H1 (cell line): Measurements from ENCODE around the gene B4GALT7. TPM values are rescaled to one million over a fixed set of nuclear protein-coding genes. Genes with fewer than 3 reads are reported as not detected.

Source experiments
- EGR1 ChIP-seq: IDR thresholded peaks from 2 replicates; pipeline ENCODE4 v1.6.1; 2011; ENCODE audit warnings: low read depth, low read length, borderline replicate concordance
- EZH2 ChIP-seq: fragments of 200-600 bp; sonication (generic); IDR thresholded peaks from 2 replicates; pipeline ENCODE4 v1.7.1; 2012; ENCODE audit warnings: low read depth, mild to moderate bottlenecking, moderate library complexity, low read length, inconsistent platforms; ENCODE audit not compliant: severe bottlenecking
- KDM5A ChIP-seq: fragments of 200-600 bp; IDR thresholded peaks from 2 replicates; pipeline ENCODE4 v1.7.1; 2012; ENCODE audit warnings: mild to moderate bottlenecking, low read length, inconsistent platforms, mixed read lengths
- MAX ChIP-seq: IDR thresholded peaks from 2 replicates; pipeline ENCODE4 v1.6.1; 2012; ENCODE audit warnings: inconsistent platforms
- POLR2AphosphoS5 ChIP-seq: IDR thresholded peaks from 2 replicates; pipeline ENCODE4 v1.6.1; 2011; ENCODE audit warnings: low read depth, low read length
- USF2 ChIP-seq: IDR thresholded peaks from 2 replicates; pipeline ENCODE4 v1.6.1; 2011; ENCODE audit warnings: low read length, improper control_type of control experiment
- polyA plus RNA-seq, 7 experiments: library from polyadenylated mRNA; depleted of rRNA in 3 of 7; stranded (reverse) in 5 of 7; unstranded in 2 of 7; fragments of >200 nt in 5 of 7; fragments of 200-250 nt in 2 of 7; gene quantifications; 1 replicate in 5 of 7; 2 replicates in 1 of 7; 4 replicates in 1 of 7; pipeline versions ENCODE4 v1.2.1 to v1.2.3, GENCODE V29; 2011 to 2013; ENCODE audit warnings: missing spikeins in 2 of 7, mixed read lengths in 2 of 7
- total RNA-seq: library from RNA; stranded (reverse); fragmentation: NEBNext Ultra II Directional; extraction: Animal tissue kit (Norgen Biotek cat#: 25700); gene quantifications from 2 replicates; pipeline ENCODE4 v1.2.1, GENCODE V29; 2021
- TF ChIP-seq, protein P1 (sequence below): fragments of 300-600 bp; sonication (generic); IDR thresholded peaks from 2 replicates; pipeline ENCODE4 v1.7.1; 2012; ENCODE audit warnings: low read length, moderate library complexity, mild to moderate bottlenecking, inconsistent platforms; ENCODE audit not compliant: insufficient replicate concordance

The B4GALT7 gene
- total and polyA plus RNA-seq, 2 of the 8 experiments (the other 6 are each of a cell fraction or from before 2014, with no cell fraction given) = 18.7 to 31.9 TPM

GRCh38 chr5:177601126-177601525, 1.2 kb downstream of the B4GALT7 start (continued):
- no peak for TF ChIP-seq POLR2AphosphoS5
- TF ChIP-seq KDM5A = no peak
- TF ChIP-seq EZH2 = no peak
- no peak for TF ChIP-seq EGR1
- no peak for TF ChIP-seq MAX
- TF ChIP-seq USF2 = no peak
- TF ChIP-seq, protein P1, sequence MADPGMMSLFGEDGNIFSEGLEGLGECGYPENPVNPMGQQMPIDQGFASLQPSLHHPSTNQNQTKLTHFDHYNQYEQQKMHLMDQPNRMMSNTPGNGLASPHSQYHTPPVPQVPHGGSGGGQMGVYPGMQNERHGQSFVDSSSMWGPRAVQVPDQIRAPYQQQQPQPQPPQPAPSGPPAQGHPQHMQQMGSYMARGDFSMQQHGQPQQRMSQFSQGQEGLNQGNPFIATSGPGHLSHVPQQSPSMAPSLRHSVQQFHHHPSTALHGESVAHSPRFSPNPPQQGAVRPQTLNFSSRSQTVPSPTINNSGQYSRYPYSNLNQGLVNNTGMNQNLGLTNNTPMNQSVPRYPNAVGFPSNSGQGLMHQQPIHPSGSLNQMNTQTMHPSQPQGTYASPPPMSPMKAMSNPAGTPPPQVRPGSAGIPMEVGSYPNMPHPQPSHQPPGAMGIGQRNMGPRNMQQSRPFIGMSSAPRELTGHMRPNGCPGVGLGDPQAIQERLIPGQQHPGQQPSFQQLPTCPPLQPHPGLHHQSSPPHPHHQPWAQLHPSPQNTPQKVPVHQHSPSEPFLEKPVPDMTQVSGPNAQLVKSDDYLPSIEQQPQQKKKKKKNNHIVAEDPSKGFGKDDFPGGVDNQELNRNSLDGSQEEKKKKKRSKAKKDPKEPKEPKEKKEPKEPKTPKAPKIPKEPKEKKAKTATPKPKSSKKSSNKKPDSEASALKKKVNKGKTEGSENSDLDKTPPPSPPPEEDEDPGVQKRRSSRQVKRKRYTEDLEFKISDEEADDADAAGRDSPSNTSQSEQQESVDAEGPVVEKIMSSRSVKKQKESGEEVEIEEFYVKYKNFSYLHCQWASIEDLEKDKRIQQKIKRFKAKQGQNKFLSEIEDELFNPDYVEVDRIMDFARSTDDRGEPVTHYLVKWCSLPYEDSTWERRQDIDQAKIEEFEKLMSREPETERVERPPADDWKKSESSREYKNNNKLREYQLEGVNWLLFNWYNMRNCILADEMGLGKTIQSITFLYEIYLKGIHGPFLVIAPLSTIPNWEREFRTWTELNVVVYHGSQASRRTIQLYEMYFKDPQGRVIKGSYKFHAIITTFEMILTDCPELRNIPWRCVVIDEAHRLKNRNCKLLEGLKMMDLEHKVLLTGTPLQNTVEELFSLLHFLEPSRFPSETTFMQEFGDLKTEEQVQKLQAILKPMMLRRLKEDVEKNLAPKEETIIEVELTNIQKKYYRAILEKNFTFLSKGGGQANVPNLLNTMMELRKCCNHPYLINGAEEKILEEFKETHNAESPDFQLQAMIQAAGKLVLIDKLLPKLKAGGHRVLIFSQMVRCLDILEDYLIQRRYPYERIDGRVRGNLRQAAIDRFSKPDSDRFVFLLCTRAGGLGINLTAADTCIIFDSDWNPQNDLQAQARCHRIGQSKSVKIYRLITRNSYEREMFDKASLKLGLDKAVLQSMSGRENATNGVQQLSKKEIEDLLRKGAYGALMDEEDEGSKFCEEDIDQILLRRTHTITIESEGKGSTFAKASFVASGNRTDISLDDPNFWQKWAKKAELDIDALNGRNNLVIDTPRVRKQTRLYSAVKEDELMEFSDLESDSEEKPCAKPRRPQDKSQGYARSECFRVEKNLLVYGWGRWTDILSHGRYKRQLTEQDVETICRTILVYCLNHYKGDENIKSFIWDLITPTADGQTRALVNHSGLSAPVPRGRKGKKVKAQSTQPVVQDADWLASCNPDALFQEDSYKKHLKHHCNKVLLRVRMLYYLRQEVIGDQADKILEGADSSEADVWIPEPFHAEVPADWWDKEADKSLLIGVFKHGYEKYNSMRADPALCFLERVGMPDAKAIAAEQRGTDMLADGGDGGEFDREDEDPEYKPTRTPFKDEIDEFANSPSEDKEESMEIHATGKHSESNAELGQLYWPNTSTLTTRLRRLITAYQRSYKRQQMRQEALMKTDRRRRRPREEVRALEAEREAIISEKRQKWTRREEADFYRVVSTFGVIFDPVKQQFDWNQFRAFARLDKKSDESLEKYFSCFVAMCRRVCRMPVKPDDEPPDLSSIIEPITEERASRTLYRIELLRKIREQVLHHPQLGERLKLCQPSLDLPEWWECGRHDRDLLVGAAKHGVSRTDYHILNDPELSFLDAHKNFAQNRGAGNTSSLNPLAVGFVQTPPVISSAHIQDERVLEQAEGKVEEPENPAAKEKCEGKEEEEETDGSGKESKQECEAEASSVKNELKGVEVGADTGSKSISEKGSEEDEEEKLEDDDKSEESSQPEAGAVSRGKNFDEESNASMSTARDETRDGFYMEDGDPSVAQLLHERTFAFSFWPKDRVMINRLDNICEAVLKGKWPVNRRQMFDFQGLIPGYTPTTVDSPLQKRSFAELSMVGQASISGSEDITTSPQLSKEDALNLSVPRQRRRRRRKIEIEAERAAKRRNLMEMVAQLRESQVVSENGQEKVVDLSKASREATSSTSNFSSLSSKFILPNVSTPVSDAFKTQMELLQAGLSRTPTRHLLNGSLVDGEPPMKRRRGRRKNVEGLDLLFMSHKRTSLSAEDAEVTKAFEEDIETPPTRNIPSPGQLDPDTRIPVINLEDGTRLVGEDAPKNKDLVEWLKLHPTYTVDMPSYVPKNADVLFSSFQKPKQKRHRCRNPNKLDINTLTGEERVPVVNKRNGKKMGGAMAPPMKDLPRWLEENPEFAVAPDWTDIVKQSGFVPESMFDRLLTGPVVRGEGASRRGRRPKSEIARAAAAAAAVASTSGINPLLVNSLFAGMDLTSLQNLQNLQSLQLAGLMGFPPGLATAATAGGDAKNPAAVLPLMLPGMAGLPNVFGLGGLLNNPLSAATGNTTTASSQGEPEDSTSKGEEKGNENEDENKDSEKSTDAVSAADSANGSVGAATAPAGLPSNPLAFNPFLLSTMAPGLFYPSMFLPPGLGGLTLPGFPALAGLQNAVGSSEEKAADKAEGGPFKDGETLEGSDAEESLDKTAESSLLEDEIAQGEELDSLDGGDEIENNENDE = no peak
- TF ChIP-seq, all 59 proteins: peak for 0
